ENCODE results near the gene FREY1.

Gene FREY1

GRCh38 chr11:45871638-45872037 lies 35.4 kb downstream of the FREY1 start:
- Histone ChIP-seq H3K9me3 (ENCODE audit: control extremely low read depth in 1 of 5, control insufficient read depth in 4 of 5, insufficient read depth in 2 of 5, low read depth in 1 of 5, low read length in 4 of 5) (no peaks in the 10 kb centered on the region), H3K27me3 (replicated peaks in 2 of 5; ENCODE audit: control insufficient read depth in 4 of 5, insufficient read depth in 5 of 5, low read length in 4 of 5) (no peaks in the 10 kb centered on the region), H3K27ac (ENCODE audit: insufficient read depth in 1 of 2, low read depth in 1 of 2, low read length in 2 of 2, poor library complexity in 1 of 2, severe bottlenecking in 2 of 2) (no peak overlapping the region), H3K36me3 (ENCODE audit: control insufficient read depth in 4 of 4, insufficient read depth in 4 of 4, low read length in 3 of 4) (peaks cover 10 to 80% (median 63%) of the 10 kb centered on the region in 4 experiments), H3K4me3 (ENCODE audit: control insufficient read depth in 1 of 7, extremely low read depth in 1 of 7, insufficient read depth in 4 of 7, low read depth in 2 of 7, low read length in 6 of 7) (no peak overlapping the region), H3K4me1 (ENCODE audit: control extremely low read depth in 1 of 4, control insufficient read depth in 4 of 4, insufficient read depth in 4 of 4, low read length in 3 of 4) (peaks cover 0 to 9% (median 3%) of the 10 kb centered on the region in 4 experiments)
- ChIA-PET POLR2A (interaction anchor here (1.2 kb wide), 1 partner anchor 8 kb away, joined by 3 read pairs; no protein-coding TSS in a partner anchor), CTCF (interaction anchor here (0.9 to 4.4 kb wide), 13 partner anchors 8 to 135 kb away, joined by 3 to 22 read pairs (median 4); no protein-coding TSS in a partner anchor)
- WGBS (ENCODE audit: insufficient coverage), result 80% methylated on average over 2 of the region's 2 CpGs
- no peak for DNase-seq

- H3K9me3 ChIP-seq (ENCODE audit: control extremely low read depth in 1 of 5, control insufficient read depth in 4 of 5, insufficient read depth in 2 of 5, low read depth in 1 of 5, low read length in 4 of 5), result no peaks in the 10 kb centered on the region
- 89% methylated on average over 3 of the region's 4 CpGs for WGBS (ENCODE audit: insufficient coverage)
- peaks cover 10 to 82% (median 64%) of the 10 kb centered on the region in 4 experiments for H3K36me3 ChIP-seq (ENCODE audit: control insufficient read depth in 4 of 4, insufficient read depth in 4 of 4, low read length in 3 of 4)
- peaks cover 0 to 9% (median 3%) of the 10 kb centered on the region in 4 experiments for H3K4me1 ChIP-seq (ENCODE audit: control extremely low read depth in 1 of 4, control insufficient read depth in 4 of 4, insufficient read depth in 4 of 4, low read length in 3 of 4)
- no peak for DNase-seq
- no peaks in the 10 kb centered on the region for H3K27me3 ChIP-seq (replicated peaks in 2 of 5; ENCODE audit: control insufficient read depth in 4 of 5, insufficient read depth in 5 of 5, low read length in 4 of 5)
- H3K4me3 ChIP-seq (ENCODE audit: control insufficient read depth in 1 of 7, extremely low read depth in 1 of 7, insufficient read depth in 4 of 7, low read depth in 2 of 7, low read length in 6 of 7), result no peak overlapping the region
- POLR2A ChIA-PET, result no interaction called here
- H3K27ac ChIP-seq (ENCODE audit: insufficient read depth in 1 of 2, low read depth in 1 of 2, low read length in 2 of 2, poor library complexity in 1 of 2, severe bottlenecking in 2 of 2), result no peak overlapping the region
- CTCF ChIA-PET, result interaction anchor here (0.5 to 4.4 kb wide), 5 partner anchors 7 to 65 kb away, joined by 3 to 22 read pairs (median 11); no protein-coding TSS in a partner anchor
These were observed 36.4 kb downstream of the FREY1 start for GRCh38 chr11:45870706-45871105.

GRCh38 chr11:45869551-45869950 lies 37.5 kb downstream of the FREY1 start:
- no peaks in the 10 kb centered on the region for H3K9me3 ChIP-seq (ENCODE audit: control extremely low read depth in 1 of 5, control insufficient read depth in 4 of 5, insufficient read depth in 2 of 5, low read depth in 1 of 5, low read length in 4 of 5)
- 84% methylated on average over 8 of the region's 12 CpGs for WGBS (ENCODE audit: insufficient coverage)
- no peak overlapping the region for H3K4me3 ChIP-seq (ENCODE audit: control insufficient read depth in 1 of 7, extremely low read depth in 1 of 7, insufficient read depth in 4 of 7, low read depth in 2 of 7, low read length in 6 of 7)
- H3K27ac ChIP-seq (ENCODE audit: insufficient read depth in 1 of 2, low read depth in 1 of 2, low read length in 2 of 2, poor library complexity in 1 of 2, severe bottlenecking in 2 of 2), result no peak overlapping the region
- ChIA-PET CTCF (interaction anchor here (1.3 kb wide), 1 partner anchor 8 kb away, joined by 6 read pairs; no protein-coding TSS in a partner anchor), POLR2A (no interaction called here)
- peaks cover 0 to 9% (median 3%) of the 10 kb centered on the region in 4 experiments for H3K4me1 ChIP-seq (ENCODE audit: control extremely low read depth in 1 of 4, control insufficient read depth in 4 of 4, insufficient read depth in 4 of 4, low read length in 3 of 4)
- no peaks in the 10 kb centered on the region for H3K27me3 ChIP-seq (replicated peaks in 2 of 5; ENCODE audit: control insufficient read depth in 4 of 5, insufficient read depth in 5 of 5, low read length in 4 of 5)
- DNase-seq, result no peak
- peaks cover 14 to 78% (median 65%) of the 10 kb centered on the region in 4 experiments for H3K36me3 ChIP-seq (ENCODE audit: control insufficient read depth in 4 of 4, insufficient read depth in 4 of 4, low read length in 3 of 4)

- no peak for DNase-seq
- CTCF ChIA-PET, result interaction anchor here (1.2 to 4.8 kb wide), 3 partner anchors 9 to 46 kb away, joined by 3 to 22 read pairs (median 3); no protein-coding TSS in a partner anchor
These were observed 43.0 kb downstream of the FREY1 start for GRCh38 chr11:45864041-45864440.

DNA sequence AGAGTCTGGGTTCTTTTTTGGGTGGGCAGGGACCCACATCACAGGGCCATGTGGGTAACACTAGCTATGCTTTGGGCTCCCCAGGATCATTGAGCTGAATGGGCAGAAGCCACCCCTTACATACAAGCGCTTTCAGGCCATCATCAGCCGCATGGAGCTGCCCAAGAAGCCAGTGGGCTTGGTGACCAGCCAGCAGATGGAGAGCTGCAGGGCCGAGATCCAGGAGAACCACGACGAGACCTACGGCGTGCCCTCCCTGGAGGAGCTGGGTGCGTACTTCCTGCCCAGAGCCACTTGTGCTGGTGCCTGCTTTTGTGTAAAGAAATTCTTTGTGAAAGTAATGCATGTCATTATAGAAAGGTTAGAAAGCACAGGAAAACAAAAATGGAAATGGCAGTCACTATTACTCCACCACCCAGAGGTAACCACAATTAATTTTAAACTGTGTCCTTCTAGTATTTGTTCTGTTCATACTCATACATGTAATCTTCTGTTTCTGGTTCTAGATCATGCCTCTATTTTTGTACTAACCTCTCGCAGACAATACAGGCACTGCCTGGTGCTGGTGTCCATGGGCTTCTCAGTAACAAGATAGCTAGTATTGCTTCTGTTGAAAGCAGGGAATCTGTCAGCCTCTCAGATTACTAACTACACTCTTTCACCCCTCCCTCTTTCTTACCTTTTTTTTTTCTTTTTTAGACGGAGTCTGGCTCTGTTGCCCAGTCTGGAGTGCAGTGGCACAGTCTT lies 46.1 kb downstream of the FREY1 start:
- 100% methylated on average over 3 of the region's 10 CpGs for WGBS (ENCODE audit: insufficient coverage)
- Histone ChIP-seq H3K36me3 (ENCODE audit: control insufficient read depth in 4 of 4, insufficient read depth in 4 of 4, low read length in 3 of 4) (peaks cover 23 to 91% (median 71%) of the 10 kb centered on the region in 4 experiments), H3K4me3 (ENCODE audit: control insufficient read depth in 1 of 7, extremely low read depth in 1 of 7, insufficient read depth in 4 of 7, low read depth in 2 of 7, low read length in 6 of 7) (no peak overlapping the region), H3K27ac (ENCODE audit: insufficient read depth in 1 of 2, low read depth in 1 of 2, low read length in 2 of 2, poor library complexity in 1 of 2, severe bottlenecking in 2 of 2) (no peak overlapping the region), H3K9me3 (ENCODE audit: control extremely low read depth in 1 of 5, control insufficient read depth in 4 of 5, insufficient read depth in 2 of 5, low read depth in 1 of 5, low read length in 4 of 5) (no peaks in the 10 kb centered on the region), H3K27me3 (replicated peaks in 2 of 5; ENCODE audit: control insufficient read depth in 4 of 5, insufficient read depth in 5 of 5, low read length in 4 of 5) (no peaks in the 10 kb centered on the region), H3K4me1 (ENCODE audit: control extremely low read depth in 1 of 4, control insufficient read depth in 4 of 4, insufficient read depth in 4 of 4, low read length in 3 of 4) (no peaks in the 10 kb centered on the region)
- ChIA-PET POLR2A (no interaction called here), CTCF (interaction anchor here (0.6 to 4.8 kb wide), 6 partner anchors 9 to 948 kb away, joined by 3 to 22 read pairs (median 3); no protein-coding TSS in a partner anchor)
- no peak for DNase-seq

More at GRCh38 chr11:45864041-45864440, 43.0 kb downstream of the FREY1 start:
- POLR2A ChIA-PET, result interaction anchor here (0.8 kb wide), 1 partner anchor 8 kb away, joined by 3 read pairs; no protein-coding TSS in a partner anchor
- Histone ChIP-seq H3K36me3 (ENCODE audit: control insufficient read depth in 4 of 4, insufficient read depth in 4 of 4, low read length in 3 of 4) (peaks cover 19 to 91% (median 71%) of the 10 kb centered on the region in 4 experiments), H3K27me3 (replicated peaks in 2 of 5; ENCODE audit: control insufficient read depth in 4 of 5, insufficient read depth in 5 of 5, low read length in 4 of 5) (no peaks in the 10 kb centered on the region), H3K9me3 (ENCODE audit: control extremely low read depth in 1 of 5, control insufficient read depth in 4 of 5, insufficient read depth in 2 of 5, low read depth in 1 of 5, low read length in 4 of 5) (no peaks in the 10 kb centered on the region), H3K27ac (ENCODE audit: insufficient read depth in 1 of 2, low read depth in 1 of 2, low read length in 2 of 2, poor library complexity in 1 of 2, severe bottlenecking in 2 of 2) (no peak overlapping the region), H3K4me1 (ENCODE audit: control extremely low read depth in 1 of 4, control insufficient read depth in 4 of 4, insufficient read depth in 4 of 4, low read length in 3 of 4) (no peaks in the 10 kb centered on the region), H3K4me3 (ENCODE audit: control insufficient read depth in 1 of 7, extremely low read depth in 1 of 7, insufficient read depth in 4 of 7, low read depth in 2 of 7, low read length in 6 of 7) (no peak overlapping the region)

DNA sequence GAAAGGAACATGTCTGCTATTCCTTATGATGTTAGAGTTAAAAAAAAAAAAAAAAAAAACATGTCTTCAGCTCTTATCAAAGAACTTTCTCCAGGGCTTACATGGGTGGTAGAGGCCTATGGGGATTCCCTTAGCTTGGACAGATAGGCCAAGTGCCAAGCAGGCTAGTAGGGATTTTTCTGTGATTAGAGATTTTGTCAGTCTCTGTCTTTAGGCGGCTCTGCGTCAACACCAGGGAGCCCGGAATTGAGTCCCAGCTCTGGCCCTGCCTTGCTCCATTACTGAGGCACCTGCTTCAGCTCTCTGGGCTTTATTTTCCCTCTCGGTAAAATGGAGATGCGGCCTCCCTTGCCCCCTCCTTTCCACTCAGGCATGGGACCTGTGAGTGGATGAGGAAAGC lies 46.7 kb downstream of the FREY1 start:
- ChIA-PET POLR2A (no interaction called here), CTCF (interaction anchor here (0.6 to 1.9 kb wide), 4 partner anchors 9 to 949 kb away, joined by 3 to 6 read pairs (median 3); no protein-coding TSS in a partner anchor)
- H3K9me3 ChIP-seq (ENCODE audit: control extremely low read depth in 1 of 5, control insufficient read depth in 4 of 5, insufficient read depth in 2 of 5, low read depth in 1 of 5, low read length in 4 of 5), result no peaks in the 10 kb centered on the region
- no peaks in the 10 kb centered on the region for H3K27me3 ChIP-seq (replicated peaks in 2 of 5; ENCODE audit: control insufficient read depth in 4 of 5, insufficient read depth in 5 of 5, low read length in 4 of 5)
- 95% methylated on average over 5 of the region's 5 CpGs for WGBS (ENCODE audit: insufficient coverage)
- H3K4me3 ChIP-seq (ENCODE audit: control insufficient read depth in 1 of 7, extremely low read depth in 1 of 7, insufficient read depth in 4 of 7, low read depth in 2 of 7, low read length in 6 of 7), result no peak overlapping the region
- H3K27ac ChIP-seq (ENCODE audit: insufficient read depth in 1 of 2, low read depth in 1 of 2, low read length in 2 of 2, poor library complexity in 1 of 2, severe bottlenecking in 2 of 2), result no peak overlapping the region
- no peaks in the 10 kb centered on the region for H3K4me1 ChIP-seq (ENCODE audit: control extremely low read depth in 1 of 4, control insufficient read depth in 4 of 4, insufficient read depth in 4 of 4, low read length in 3 of 4)
- DNase-seq, result no peak
- H3K36me3 ChIP-seq (ENCODE audit: control insufficient read depth in 4 of 4, insufficient read depth in 4 of 4, low read length in 3 of 4), result peaks cover 22 to 91% (median 68%) of the 10 kb centered on the region in 4 experiments

DNA sequence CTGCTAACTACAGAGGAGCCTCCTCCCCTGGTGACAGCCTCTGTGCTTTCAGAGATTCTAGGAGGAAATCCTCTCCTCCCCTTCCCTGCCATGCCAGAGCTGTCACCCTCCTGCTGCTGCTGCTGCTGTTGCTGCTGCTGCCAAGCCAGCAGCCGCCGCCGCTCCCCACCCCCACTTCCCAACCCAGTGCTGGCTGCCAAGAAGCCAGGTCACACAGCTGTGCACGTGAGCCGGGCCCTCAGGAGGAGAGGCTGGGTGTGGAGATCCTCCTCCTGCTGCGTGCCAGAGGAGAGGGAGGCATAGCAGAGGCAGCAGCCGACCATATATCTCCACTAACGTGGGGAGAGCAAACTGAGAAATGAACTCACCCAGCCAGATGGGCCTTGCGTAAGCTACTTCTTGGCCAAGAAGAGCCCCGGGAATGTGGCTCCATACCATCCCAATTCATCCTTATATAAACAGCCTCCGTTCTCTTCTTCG lies 47.4 kb downstream of the FREY1 start:
- Histone ChIP-seq H3K27ac (ENCODE audit: insufficient read depth in 1 of 2, low read depth in 1 of 2, low read length in 2 of 2, poor library complexity in 1 of 2, severe bottlenecking in 2 of 2) (no peak overlapping the region), H3K27me3 (replicated peaks in 2 of 5; ENCODE audit: control insufficient read depth in 4 of 5, insufficient read depth in 5 of 5, low read length in 4 of 5) (no peaks in the 10 kb centered on the region), H3K4me1 (ENCODE audit: control extremely low read depth in 1 of 4, control insufficient read depth in 4 of 4, insufficient read depth in 4 of 4, low read length in 3 of 4) (no peaks in the 10 kb centered on the region), H3K9me3 (ENCODE audit: control extremely low read depth in 1 of 5, control insufficient read depth in 4 of 5, insufficient read depth in 2 of 5, low read depth in 1 of 5, low read length in 4 of 5) (no peaks in the 10 kb centered on the region), H3K36me3 (ENCODE audit: control insufficient read depth in 4 of 4, insufficient read depth in 4 of 4, low read length in 3 of 4) (peaks cover 19 to 90% (median 65%) of the 10 kb centered on the region in 4 experiments), H3K4me3 (ENCODE audit: control insufficient read depth in 1 of 7, extremely low read depth in 1 of 7, insufficient read depth in 4 of 7, low read depth in 2 of 7, low read length in 6 of 7) (no peak overlapping the region)
- no peak for DNase-seq
- ChIA-PET CTCF (interaction anchor here (0.8 to 1.9 kb wide), 3 partner anchors 8 to 17 kb away, joined by 3 to 6 read pairs (median 4); no protein-coding TSS in a partner anchor), POLR2A (no interaction called here)
- WGBS (ENCODE audit: insufficient coverage), result 96% methylated on average over 5 of the region's 12 CpGs

Measured in common myeloid progenitor, CD34-positive (primary cell).